NCI-H524 treated with DMSO at 0.1 percent for 48 hours (cell line): ENCODE results near the gene SLC25A27.

Experiments
- DNase-seq: peaks from one replicate; lab custom pipeline; 2025; lab: John Stamatoyannopoulos, UW

The SLC25A27 gene

GRCh38 chr6:46651006-46651405 lies 1.8 kb upstream of the SLC25A27 start:
- DNase-seq, result no peak

- DNase-seq, result no peak
These were observed 959 bp upstream of the SLC25A27 start for GRCh38 chr6:46651816-46652215.

GRCh38 chr6:46652232-46652602 lies 558 bp upstream of the SLC25A27 start:
- no peak for DNase-seq

- no peak for DNase-seq
These were observed 842 bp downstream of the SLC25A27 start for GRCh38 chr6:46653439-46654195.

DNA sequence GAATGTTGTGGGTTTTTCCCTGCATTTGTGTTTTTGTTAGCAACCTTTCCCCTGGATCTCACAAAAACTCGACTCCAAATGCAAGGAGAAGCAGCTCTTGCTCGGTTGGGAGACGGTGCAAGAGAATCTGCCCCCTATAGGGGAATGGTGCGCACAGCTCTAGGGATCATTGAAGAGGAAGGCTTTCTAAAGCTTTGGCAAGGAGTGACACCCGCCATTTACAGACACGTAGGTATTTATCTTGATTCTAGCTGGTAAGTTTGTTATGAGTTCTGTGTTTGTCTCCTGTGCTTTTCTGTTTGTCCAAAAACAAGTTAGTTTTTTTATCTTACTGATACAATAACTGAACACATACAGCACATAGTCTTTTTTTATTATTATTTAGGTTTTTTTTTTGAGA lies 3.0 kb downstream of the SLC25A27 start:
- no peak for DNase-seq

DNA sequence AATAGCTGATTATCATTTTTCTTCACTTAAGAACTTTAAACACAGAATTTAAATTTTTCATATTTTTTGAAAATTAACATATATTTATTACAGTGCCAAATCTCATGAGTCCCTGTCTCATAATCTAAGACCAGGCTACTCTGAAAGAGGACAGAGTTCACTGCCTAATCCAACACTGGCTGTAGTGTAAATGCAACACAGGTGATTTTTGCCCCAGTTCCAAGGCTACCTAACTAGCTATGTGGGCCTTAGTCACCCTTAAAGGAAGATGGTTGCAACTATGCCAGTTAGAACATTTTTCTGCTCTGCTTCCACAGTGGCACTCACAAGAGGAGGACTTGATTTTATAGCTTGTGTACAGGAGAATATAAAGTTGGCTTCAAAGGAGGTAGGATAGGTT lies 4.9 kb downstream of the SLC25A27 start:
- no peak for DNase-seq

- no peak for DNase-seq
These were observed 8.7 kb downstream of the SLC25A27 start for GRCh38 chr6:46661483-46661882.

- DNase-seq, result no peak
These were observed 14.6 kb downstream of the SLC25A27 start for GRCh38 chr6:46667377-46667776.

GRCh38 chr6:46674410-46674809 lies 21.6 kb downstream of the SLC25A27 start:
- no peak for DNase-seq

DNA sequence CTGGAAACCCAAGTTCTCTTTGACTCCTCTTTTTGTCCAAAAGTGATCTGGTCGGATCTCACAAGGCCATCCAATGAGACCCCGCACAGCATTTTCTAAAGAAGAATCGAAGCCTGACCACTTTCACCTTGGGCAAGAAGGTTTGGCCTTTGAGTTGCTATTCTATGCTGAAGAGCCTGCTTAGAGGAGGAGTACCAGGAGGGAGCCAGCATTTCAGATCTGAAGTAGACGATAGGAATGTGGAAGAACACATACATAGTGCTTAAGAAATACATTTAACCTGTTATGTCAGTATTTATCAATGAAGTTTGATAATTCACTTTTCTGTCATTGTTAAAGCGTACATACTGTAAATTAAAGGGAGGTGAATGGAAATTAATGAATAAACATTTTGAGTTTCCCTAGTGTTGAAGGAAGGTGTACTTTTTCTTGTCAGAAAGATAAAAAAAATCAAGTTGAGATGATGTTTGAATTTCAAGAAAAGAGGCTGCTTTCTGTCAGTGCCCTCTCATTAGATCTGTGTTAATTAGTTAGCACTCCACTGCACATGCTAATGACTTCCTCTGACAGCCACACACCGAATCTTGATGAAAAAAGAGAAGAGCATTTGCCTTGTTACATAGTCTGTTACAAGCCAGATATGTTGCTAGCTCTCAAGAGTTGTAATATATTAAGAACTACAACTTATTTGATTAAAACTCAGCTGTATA lies 24.0 kb downstream of the SLC25A27 start:
- no peak for DNase-seq

GRCh38 chr6:46677314-46677654 lies 24.5 kb downstream of the SLC25A27 start:
- no peak for DNase-seq

GRCh38 chr6:46684771-46685170 lies 32.0 kb downstream of the SLC25A27 start:
- no peak for DNase-seq

GRCh38 chr6:46687619-46688097 lies 34.9 kb downstream of the SLC25A27 start, which contains the start of gene TDRD6:
TSS of gene TDRD6 (plus strand) at chr6:46687885. CDS start at chr6:46688129, 244 bp downstream.
- DNase-seq, result no peak

DNA sequence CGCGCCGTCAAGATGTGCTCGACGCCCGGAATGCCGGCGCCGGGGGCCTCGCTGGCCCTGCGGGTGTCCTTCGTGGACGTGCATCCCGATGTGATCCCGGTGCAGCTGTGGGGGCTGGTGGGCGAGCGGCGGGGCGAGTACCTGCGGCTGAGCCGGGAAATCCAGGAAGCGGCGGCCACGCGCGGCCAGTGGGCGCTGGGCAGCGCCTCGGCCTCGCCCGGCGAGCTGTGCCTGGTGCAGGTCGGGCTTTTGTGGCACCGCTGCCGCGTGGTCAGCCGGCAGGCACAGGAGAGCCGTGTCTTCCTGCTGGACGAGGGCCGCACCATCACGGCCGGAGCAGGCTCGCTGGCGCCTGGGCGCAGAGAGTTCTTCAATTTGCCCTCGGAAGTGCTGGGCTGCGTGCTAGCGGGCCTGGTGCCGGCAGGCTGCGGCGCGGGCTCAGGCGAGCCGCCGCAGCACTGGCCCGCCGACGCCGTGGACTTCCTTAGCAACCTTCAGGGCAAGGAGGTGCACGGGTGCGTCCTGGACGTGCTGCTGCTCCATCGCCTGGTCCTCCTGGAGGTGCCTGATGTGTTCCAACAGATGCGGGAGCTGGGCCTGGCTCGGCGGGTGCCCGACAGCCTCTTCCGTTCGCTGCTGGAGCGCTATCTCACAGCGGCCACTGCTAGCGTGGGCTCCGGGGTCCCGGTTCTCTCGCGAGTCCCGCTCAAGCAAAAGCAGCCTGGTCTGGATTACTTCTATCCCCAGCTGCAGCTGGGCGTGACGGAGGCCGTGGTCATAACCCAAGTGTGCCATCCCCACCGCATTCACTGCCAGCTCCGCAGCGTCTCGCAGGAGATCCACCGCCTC lies 35.6 kb downstream of the SLC25A27 start:
- DNase-seq, result no peak

- no peak for DNase-seq
These were observed 36.2 kb downstream of the SLC25A27 start for GRCh38 chr6:46688966-46689335.

- no peak for DNase-seq
These were observed 36.9 kb downstream of the SLC25A27 start for GRCh38 chr6:46689657-46690056.

- no peak for DNase-seq
These were observed 37.5 kb downstream of the SLC25A27 start for GRCh38 chr6:46690141-46690755.

GRCh38 chr6:46690911-46691451 lies 38.2 kb downstream of the SLC25A27 start:
- no peak for DNase-seq

GRCh38 chr6:46699970-46700369 lies 47.2 kb downstream of the SLC25A27 start:
- no peak for DNase-seq

GRCh38 chr6:46704562-46704961 lies 51.8 kb downstream of the SLC25A27 start:
- DNase-seq, result peak; percentile 2

GRCh38 chr6:46706464-46706863 lies 53.7 kb downstream of the SLC25A27 start:
- no peak for DNase-seq

GRCh38 chr6:46711491-46711890 lies 58.7 kb downstream of the SLC25A27 start:
- DNase-seq, result no peak
